Measurements from ENCODE around the gene NFIB. TPM values are rescaled to one million over a fixed set of nuclear protein-coding genes. Genes with fewer than 3 reads are reported as not detected.

Gene NFIB
- total and polyA plus RNA-seq, 2 donors (not counting 3 experiments of a cell fraction or from before 2014, with no cell fraction given): 26.4 to 174 TPM

- Histone ChIP-seq H3K4me1 (ENCODE audit: control insufficient read depth, extremely low read depth, insufficient read depth, low read length) (no peaks in the 10 kb centered on the region), H3K27ac (ENCODE audit: insufficient read depth, low read depth, low read length) (no peak overlapping the region), H3K79me2 (ENCODE audit: control insufficient read depth, insufficient read depth, low read length) (no peaks in the 10 kb centered on the region), H4K20me1 (replicated peaks; ENCODE audit: control insufficient read depth, extremely low read depth, insufficient read depth, low read length) (no peaks in the 10 kb centered on the region), H3K36me3 (ENCODE audit: control insufficient read depth in 2 of 2, extremely low read depth in 1 of 2, insufficient read depth in 2 of 2, low read length in 2 of 2) (peaks cover 0 to 3% of the 10 kb centered on the region in 2 experiments), H2AFZ (ENCODE audit: low read depth, low read length) (no peak overlapping the region), H3K27me3 (ENCODE audit: control insufficient read depth in 2 of 2, insufficient read depth in 2 of 2, low read length in 2 of 2) (no peaks in the 10 kb centered on the region), H3K4me2 (ENCODE audit: insufficient read depth, low read length) (no peak overlapping the region), H3K4me3 (replicated peaks in 1 of 3; ENCODE audit: insufficient read depth in 1 of 3, low read depth in 1 of 3, low read length in 3 of 3) (no peak overlapping the region), H3K9me1 (replicated peaks; ENCODE audit: control insufficient read depth, extremely low read depth, insufficient read depth, low read length) (no peaks in the 10 kb centered on the region), H3K9ac (replicated peaks; ENCODE audit: extremely low read depth, insufficient read depth, low read length) (no peak overlapping the region), H3K9me3 (replicated peaks; ENCODE audit: control insufficient read depth, insufficient read depth, low read length) (no peaks in the 10 kb centered on the region)
- intact Hi-C loops (cut with micrococcal nuclease) (no loop called here), dilution Hi-C loops (cut with MboI; ENCODE audit: extremely low pct_ligation_motif_present, low sequenced_read_pairs) (no loop called here)
- CTCF ChIA-PET: interaction anchor here (0.6 to 1.4 kb wide), 4 partner anchors 12 to 634 kb away, joined by 3 read pairs; no protein-coding TSS in a partner anchor
- TF ChIP-seq POLR2AphosphoS5 (IDR thresholded peaks at IDR 0.05; ENCODE audit: insufficient read depth, low read depth, low read length) (no peak), CTCF (IDR thresholded peaks at IDR 0.05; ENCODE audit: extremely low read depth in 1 of 2, insufficient read depth in 1 of 2, low read depth in 1 of 2, low read length in 2 of 2) (no peak), FOS (IDR thresholded peaks at IDR 0.05; ENCODE audit: borderline replicate concordance, insufficient read depth, low read length) (no peak), JUN (IDR thresholded peaks at IDR 0.05; ENCODE audit: borderline replicate concordance, insufficient read depth, insufficient read length, low read depth) (no peak), GATA2 (IDR thresholded peaks at IDR 0.05; ENCODE audit: insufficient read depth, insufficient read length, low read depth, low read length) (no peak), POLR2A (IDR thresholded peaks at IDR 0.05; ENCODE audit: low read depth, low read length) (no peak)
- POLR2A ChIA-PET: no interaction called here
- no peak for FAIRE-seq
- BruUV-seq (replicated peaks): no TSS peak
- no peak for DNase-seq (ENCODE audit: low read depth, low spot score)
These were observed 232.2 kb downstream of the NFIB start for GRCh38 chr9:14081745-14082144.

Data from endothelial cell of umbilical vein (primary cell).